Stimulated activated CD4-positive, alpha-beta T cell treated with anti-CD3 and anti-CD28 coated beads, Interleukin-12 subunit alpha, Interleukin-12 subunit beta, amount 100 ng/mL, for 24 hours (primary cell): ENCODE data around the gene CACNA1G.
A peak's percentile ranks its signal among the peaks of the same experiment; 100 is the strongest.

Experiments used
- DNase-seq, 2 experiments: peaks; one replicate each; pipeline ENCODE4 v3.0.0-alpha.2; 2020; ENCODE audit warnings: low read depth in 2 of 2

CACNA1G gene

DNA sequence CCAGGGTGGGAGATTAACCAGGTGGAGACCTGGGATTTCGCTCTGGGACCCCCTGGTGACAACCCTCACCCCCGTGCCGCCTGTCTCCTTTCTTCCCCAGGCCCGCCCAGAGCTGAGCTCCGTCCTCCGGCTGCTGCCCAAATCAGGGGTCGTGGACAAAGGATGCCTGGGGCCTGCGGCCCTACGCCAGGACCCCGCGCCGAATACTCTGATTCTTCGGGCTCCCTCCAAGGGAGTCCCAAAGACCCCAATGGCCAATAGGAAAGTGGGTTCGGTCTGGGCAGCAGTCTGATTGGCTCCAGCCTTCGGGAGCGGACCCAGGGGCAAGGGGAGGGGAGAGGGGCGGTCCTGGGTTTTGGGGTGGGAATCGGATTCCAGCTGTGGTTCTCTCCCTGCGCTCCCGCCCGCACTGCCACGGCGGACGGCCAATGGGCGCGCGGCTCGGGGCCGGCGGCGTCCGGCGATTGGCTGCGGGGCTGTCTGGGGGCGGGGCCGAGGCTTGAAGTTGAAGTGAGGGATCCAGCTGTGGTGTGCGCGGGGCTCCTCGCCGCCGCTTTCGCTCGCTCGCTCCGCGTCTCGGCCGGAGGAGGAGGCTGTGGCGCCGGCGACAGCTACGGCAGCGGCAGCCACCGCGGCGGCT is at the start of gene CACNA1G:
CACNA1G (plus strand) TSS at position 531 of the 640 bp plus-strand sequence. CDS start 745 bp downstream, outside the sequence.
- peak; percentile 74 to 90 for DNase-seq

GRCh38 chr17:50511058-50511457 is 49.5 kb upstream of the CACNA1G start:
- DNase-seq, result peak in 1 of 2 experiments; percentile 42

- DNase-seq, result no peak
These were observed 47.0 kb upstream of the CACNA1G start for GRCh38 chr17:50513495-50513894.

- DNase-seq, result no peak
These were observed 46.1 kb upstream of the CACNA1G start for GRCh38 chr17:50514388-50514787.

DNA sequence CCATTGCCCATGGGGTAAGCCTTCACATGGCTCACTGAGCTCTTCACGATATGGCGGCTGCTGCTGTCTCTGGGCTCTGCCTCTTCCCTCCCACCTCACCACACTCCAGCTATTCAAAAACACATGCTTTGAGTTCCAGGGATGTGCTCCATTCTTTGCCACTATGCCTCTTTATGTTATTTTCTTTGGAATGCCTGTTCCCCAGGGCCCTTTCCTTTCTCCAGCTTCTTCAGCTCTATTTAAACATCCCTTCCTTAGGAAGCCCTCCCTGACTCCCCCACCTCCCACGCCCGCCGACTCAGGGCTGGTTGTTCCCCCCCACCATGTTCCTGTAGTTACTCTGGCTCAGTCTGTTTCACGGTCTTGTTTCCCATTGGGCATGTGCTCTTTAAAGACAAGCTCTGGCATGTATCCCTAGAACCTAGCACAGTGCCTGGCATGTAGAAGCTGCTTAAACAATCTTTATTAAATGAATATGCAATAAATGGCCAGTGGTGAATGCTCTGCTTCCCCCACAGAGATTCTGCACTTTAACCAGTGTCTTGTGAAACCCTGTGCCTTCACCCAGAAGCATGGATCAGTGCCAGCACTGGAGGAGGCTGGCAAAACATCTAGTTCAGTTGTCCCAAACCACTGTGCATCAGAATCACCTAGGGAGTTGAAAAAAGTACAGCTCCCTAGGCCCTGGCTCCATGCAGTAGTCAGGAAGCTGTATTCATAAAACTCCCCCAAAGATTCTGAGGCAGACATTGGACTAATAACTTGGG is 45.4 kb upstream of the CACNA1G start:
- DNase-seq, result no peak

- DNase-seq, result no peak
These were observed 43.5 kb upstream of the CACNA1G start for GRCh38 chr17:50517011-50517410.

DNA sequence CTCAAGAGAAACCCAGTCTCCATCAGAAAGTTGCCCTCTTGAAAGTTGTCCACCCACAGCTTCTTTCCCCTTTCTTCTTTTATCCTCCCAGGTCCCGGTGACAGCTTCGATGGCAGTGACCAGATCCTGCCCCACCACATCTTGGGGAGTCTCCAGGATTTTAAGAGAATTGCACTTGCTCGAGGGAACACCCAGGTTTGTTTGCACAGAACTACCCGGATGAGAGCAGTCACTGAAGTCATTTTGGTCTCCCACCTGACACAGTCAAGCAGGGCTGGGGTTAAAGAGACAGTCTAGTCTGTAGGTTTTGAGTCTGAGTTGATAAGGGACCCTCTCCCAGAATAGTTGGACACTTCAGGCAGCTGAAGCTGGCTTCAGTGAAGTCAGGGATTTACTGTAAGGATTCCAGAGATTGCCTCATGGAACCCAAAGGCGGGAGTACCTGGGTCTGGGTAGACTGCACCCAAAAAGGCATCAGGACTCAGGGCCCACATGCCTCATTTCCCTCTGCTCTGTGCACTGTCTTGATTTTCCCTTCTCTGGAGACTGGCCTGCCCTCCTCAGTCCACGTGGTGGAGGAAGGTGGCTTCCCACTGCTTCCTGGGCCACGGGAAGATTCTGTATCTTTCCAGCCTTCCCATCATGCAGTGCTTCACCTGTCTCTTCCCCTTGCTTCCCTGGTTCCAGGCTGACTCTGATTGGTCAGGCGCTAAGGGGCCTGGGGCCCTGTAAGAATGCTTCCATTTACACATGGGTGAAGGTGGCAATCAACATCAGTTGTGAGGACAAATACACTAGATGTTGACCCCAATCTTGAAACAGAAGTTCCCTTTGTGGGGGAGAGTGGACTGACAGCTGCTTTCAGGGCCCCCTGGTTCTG is 42.8 kb upstream of the CACNA1G start:
- DNase-seq, result no peak

- DNase-seq, result no peak
These were observed 42.0 kb upstream of the CACNA1G start for GRCh38 chr17:50518384-50519023.

DNA sequence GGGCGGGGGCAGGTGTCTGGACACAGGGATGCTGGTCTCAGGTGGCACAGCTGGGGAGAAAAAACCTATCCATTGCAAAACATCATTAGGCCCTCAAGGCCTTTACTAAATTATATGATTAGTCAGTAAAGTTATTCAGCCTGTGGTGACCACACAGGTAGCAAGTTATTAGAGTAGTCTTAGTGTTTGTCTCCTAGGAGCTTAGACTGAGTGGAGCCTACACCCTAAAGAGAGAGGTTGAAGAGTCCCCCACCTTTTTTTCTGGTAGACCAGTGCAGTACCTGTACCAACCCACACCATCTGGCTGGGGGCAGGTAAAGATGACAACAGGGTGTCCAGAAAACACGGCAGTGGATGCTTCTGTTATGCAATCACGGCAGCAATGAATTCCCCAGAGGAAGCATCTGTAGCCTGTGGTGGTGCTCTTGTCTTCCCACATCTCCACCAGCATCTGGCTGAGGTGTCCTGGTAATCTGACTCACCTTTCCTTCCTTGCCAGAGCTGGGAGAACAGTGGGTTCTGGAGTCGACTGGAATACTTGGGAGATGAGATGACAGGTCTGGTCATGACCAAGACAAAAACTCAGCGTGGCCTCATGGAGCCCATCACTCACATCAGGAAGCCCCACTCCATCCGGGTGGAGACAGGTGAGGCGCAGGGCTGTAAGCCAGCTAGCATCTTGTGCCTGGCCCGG is 41.2 kb upstream of the CACNA1G start:
- no peak for DNase-seq

DNA sequence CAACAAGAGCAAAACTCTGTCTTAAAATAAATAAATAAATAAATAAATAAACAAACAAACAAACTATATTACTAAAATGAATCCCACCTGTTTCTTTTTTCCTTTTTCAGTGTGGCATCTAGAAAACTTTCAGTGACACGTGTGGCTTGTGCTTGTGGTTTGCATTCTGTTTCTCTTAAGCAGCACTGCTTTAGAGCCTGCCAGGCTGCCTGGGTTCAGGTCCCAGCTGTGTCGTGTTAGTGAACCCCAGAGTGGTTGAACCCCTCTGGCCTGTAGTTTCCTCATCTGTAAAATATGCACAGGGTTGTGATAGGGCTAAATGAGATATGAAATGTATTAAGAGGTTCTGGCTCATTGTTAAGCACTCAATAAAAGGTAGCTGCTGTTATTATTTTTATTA is 40.0 kb upstream of the CACNA1G start:
- DNase-seq, result no peak

- DNase-seq, result no peak
These were observed 39.0 kb upstream of the CACNA1G start for GRCh38 chr17:50521514-50521913.

DNA sequence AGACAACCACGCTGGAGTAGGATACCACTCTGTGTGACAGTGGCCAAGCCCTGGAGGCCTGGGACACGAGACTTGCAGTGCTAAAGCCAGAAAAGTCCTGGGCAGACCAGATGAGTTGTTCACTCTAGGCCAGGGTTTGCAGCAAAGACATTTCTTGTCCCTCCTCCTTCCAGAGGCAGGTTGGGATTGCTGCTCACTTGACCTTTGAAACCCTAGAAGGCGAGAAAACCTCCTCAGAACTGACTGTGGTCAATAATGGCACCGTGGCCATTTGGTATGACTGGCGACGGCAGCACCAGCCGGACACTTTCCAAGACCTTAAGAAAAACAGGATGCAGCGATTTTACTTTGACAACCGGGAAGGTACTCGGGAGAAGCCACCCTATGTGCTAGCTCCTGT is 37.7 kb upstream of the CACNA1G start:
- no peak for DNase-seq

DNA sequence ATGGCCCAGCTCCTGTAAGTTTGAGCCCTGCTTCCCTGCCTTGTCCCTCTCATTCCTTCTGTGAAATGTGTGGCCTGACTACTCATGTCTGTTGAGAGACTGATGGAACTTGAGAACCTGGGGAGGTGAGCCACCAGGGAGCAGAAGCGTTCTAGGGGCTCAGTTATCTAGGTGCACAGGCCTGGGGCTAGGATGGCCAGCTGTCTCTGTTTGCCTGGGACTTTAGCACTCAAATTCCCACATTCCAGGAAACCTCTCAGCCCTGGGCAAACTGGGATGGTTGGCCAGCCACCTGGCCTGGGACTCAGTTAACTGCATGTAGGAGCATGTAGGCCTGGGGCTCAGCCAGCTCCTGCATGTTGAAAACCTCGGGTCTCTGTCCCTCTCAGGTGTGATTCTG is 37.3 kb upstream of the CACNA1G start:
- no peak for DNase-seq

DNA sequence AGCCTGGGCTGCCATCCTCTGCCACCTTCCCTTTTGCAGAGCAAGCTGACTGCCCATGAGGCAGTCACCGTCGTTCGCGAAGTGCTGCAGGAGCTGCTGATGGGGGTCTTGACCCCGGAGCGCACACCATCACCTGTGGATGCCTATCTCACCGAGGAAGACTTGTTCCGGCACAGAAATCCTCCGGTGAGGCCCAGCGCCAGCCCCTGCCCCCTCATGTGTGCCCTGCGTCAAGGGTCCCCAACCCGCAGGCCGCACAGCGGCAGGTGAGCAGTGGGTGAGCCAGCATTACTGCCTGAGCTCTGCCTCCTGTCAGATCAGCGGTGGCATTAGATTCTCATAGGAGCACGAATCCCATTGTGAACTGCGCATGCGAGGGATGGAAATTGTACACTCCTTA is 35.7 kb upstream of the CACNA1G start:
- DNase-seq, result no peak

DNA sequence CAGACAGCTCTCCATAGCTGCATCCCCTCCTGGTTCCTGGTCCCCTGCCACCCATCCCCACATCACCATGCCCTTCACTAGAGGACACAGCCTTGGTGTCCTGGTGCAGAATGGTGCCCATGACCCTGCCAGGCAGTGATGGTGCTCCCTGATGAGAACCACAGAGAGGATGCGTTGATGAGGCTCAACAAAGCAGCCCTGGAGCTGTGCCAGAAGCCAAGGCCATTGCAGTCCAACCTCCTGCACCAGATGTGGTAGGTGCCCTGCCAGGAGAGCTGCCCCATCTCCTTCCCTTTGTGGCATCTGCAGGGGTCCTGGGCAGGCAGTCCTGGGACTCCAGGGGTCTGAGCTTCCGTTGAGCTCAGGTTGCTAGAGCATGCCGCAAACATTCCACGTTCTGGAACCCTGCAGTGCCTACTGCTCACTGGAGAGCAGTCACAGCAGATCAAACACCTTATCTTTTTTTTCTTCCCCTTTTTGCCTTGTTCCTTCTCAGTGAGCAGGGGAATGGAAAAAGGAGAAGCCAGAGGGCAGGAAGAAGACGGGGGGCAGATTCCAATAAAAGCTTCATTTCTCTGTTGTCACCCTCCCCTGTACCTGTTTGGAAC is 33.3 kb upstream of the CACNA1G start:
- DNase-seq, result no peak

GRCh38 chr17:50527949-50528474 is 32.5 kb upstream of the CACNA1G start:
- no peak for DNase-seq

DNA sequence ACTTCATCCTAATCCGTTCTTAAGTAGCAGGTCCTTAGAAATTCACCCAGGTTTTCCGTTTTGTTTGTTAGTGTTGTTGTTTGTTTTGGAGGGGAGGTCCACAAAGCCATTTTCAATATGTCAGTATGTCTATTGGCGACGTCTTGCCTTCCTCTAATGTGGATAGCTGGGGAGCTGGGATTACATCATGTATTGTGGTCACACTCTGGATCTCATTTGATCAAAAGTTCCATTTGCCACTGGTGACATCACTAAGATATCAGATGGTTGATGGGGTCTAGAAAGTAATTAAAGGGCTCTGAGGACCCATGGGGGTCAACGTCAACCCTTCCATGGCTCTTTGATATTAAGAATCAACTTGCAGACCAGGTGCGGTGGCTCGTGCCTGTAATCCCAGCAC is 30.7 kb upstream of the CACNA1G start:
- no peak for DNase-seq

DNA sequence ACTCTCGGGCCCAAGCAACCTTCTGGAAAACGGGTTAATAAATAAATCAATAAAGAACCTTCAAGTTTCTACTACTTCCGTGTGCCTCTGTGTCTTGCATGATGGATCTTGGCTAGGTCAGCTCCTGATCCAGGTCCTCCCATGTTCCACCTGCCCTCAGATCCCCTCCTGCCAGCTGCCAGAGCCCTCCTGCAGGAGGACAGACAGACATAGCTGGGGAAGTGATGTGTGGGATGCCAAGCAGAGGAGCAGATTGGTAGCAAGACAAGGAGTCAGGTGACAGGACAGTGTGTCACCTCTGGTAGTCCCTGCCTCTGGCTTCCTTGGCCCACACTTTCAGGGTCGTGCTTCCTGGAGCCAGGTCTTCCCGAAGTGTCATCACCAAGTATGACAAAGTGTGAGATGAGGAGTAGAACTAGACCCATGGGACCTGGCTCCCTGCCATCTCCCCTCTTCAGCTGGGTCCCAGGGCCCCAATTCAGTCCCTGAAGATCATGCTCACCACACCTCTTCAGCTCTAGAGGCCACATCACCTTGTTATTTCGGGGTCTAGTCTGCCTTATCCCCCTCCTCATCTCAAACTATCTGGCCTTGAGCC is 29.0 kb upstream of the CACNA1G start:
- DNase-seq, result no peak

- DNase-seq, result no peak
These were observed 28.0 kb upstream of the CACNA1G start, which contains the start of gene EPN3 for GRCh38 chr17:50532452-50533024. TSS of gene EPN3 (plus strand) at chr17:50532735. CDS start at chr17:50536557, 3,822 bp downstream.

- DNase-seq, result no peak
These were observed 27.3 kb upstream of the CACNA1G start for GRCh38 chr17:50533185-50533584.
